Measurements from ENCODE around the gene INPP5D. TPM values are rescaled to one million over a fixed set of nuclear protein-coding genes. Genes with fewer than 3 reads are reported as not detected.
"Not testable (repeated sequence)": the region's sequence is repeated elsewhere in the genome, so short reads cannot be mapped to it uniquely, and the experiment has no call there.

The INPP5D gene
- polyA plus RNA-seq, 1 donor from 2014 or later, result 220 TPM

- Mint-ChIP-seq H3K4me1 (no peaks in the 10 kb centered on the region), H3K36me3 (peaks cover 2% of the 10 kb centered on the region), H3K4me3 (no peak overlapping the region), H3K27me3 (peaks cover 1% of the 10 kb centered on the region), H3K27ac (peak overlapping the region in 1 of 3 donors; percentile 67), H3K9me3 (no peaks in the 10 kb centered on the region)
Measured at GRCh38 chr2:233039846-233040530, 20.2 kb upstream of the INPP5D start.

GRCh38 chr2:233040571-233040970, 19.6 kb upstream of the INPP5D start:
- Mint-ChIP-seq H3K9me3 (no peaks in the 10 kb centered on the region), H3K27ac (peak overlapping the region in 1 of 3 donors; percentile 67), H3K27me3 (peaks cover 1% of the 10 kb centered on the region), H3K36me3 (peaks cover 2% of the 10 kb centered on the region), H3K4me3 (no peak overlapping the region), H3K4me1 (no peaks in the 10 kb centered on the region)

GRCh38 chr2:233041722-233042323, 18.3 kb upstream of the INPP5D start:
- Mint-ChIP-seq H3K36me3 (peaks cover 2% of the 10 kb centered on the region), H3K4me1 (no peaks in the 10 kb centered on the region), H3K4me3 (no peak overlapping the region), H3K9me3 (no peaks in the 10 kb centered on the region), H3K27me3 (peaks cover 1% of the 10 kb centered on the region), H3K27ac (no peak overlapping the region)

- Mint-ChIP-seq H3K4me3 (peak overlapping the region in 1 of 4 donors; percentile 9), H3K36me3 (peaks cover 2% of the 10 kb centered on the region), H3K9me3 (no peaks in the 10 kb centered on the region), H3K27me3 (peaks cover 1% of the 10 kb centered on the region), H3K4me1 (peaks cover 0 to 2% (median 2%) of the 10 kb centered on the region in 3 donors), H3K27ac (no peak overlapping the region)
Measured at GRCh38 chr2:233042549-233042948, 17.6 kb upstream of the INPP5D start.

- no peak overlapping the region for H3K27ac Mint-ChIP-seq
Measured at GRCh38 chr2:233044974-233045605, 15.1 kb upstream of the INPP5D start.

GRCh38 chr2:233047206-233047605, 12.9 kb upstream of the INPP5D start:
- Mint-ChIP-seq H3K4me1 (peaks cover 0 to 7% (median 7%) of the 10 kb centered on the region in 3 donors), H3K27ac (no peak overlapping the region), H3K9me3 (no peaks in the 10 kb centered on the region), H3K4me3 (no peak overlapping the region), H3K36me3 (peaks cover 2% of the 10 kb centered on the region), H3K27me3 (peaks cover 2% of the 10 kb centered on the region)

More at GRCh38 chr2:233044974-233045605, 15.1 kb upstream of the INPP5D start:
- Mint-ChIP-seq H3K4me1 (peaks cover 0 to 7% (median 7%) of the 10 kb centered on the region in 3 donors), H3K9me3 (no peaks in the 10 kb centered on the region), H3K4me3 (peak overlapping the region in 1 of 4 donors; percentile 5), H3K36me3 (peaks cover 2% of the 10 kb centered on the region), H3K27me3 (peaks cover 3% of the 10 kb centered on the region)

GRCh38 chr2:233047667-233048066, 12.5 kb upstream of the INPP5D start:
- Mint-ChIP-seq H3K27me3 (peaks cover 2% of the 10 kb centered on the region), H3K4me1 (peaks cover 0 to 7% (median 7%) of the 10 kb centered on the region in 3 donors), H3K4me3 (no peak overlapping the region), H3K36me3 (peaks cover 2% of the 10 kb centered on the region), H3K9me3 (no peaks in the 10 kb centered on the region), H3K27ac (no peak overlapping the region)

- H3K4me3 Mint-ChIP-seq, result peak overlapping the region in 1 of 4 donors; percentile 77
- H3K9me3 Mint-ChIP-seq, result no peaks in the 10 kb centered on the region
- H3K4me1 Mint-ChIP-seq, result peaks cover 0 to 7% (median 7%) of the 10 kb centered on the region in 3 donors
- H3K27me3 Mint-ChIP-seq, result peaks cover 2% of the 10 kb centered on the region
- peaks cover 2% of the 10 kb centered on the region for H3K36me3 Mint-ChIP-seq
- peak overlapping the region in 1 of 3 donors; percentile 74 for H3K27ac Mint-ChIP-seq
Measured at GRCh38 chr2:233048569-233049193, 11.5 kb upstream of the INPP5D start.

- Mint-ChIP-seq H3K27me3 (peaks cover 2% of the 10 kb centered on the region), H3K27ac (peak overlapping the region in 1 of 3 donors; percentile 74), H3K4me1 (peaks cover 6 to 13% (median 13%) of the 10 kb centered on the region in 3 donors), H3K36me3 (peaks cover 2% of the 10 kb centered on the region), H3K4me3 (peak overlapping the region in 1 of 4 donors; percentile 77), H3K9me3 (no peaks in the 10 kb centered on the region)
Measured at GRCh38 chr2:233049194-233049761, 10.9 kb upstream of the INPP5D start.

- peaks cover 2% of the 10 kb centered on the region for H3K36me3 Mint-ChIP-seq
- peaks cover 2% of the 10 kb centered on the region for H3K27me3 Mint-ChIP-seq
- H3K27ac Mint-ChIP-seq, result no peak overlapping the region
- peaks cover 6 to 17% (median 16%) of the 10 kb centered on the region in 3 donors for H3K4me1 Mint-ChIP-seq
- no peaks in the 10 kb centered on the region for H3K9me3 Mint-ChIP-seq
- H3K4me3 Mint-ChIP-seq, result peak overlapping the region in 1 of 4 donors; percentile 13
Measured at GRCh38 chr2:233051241-233052149, 8.6 kb upstream of the INPP5D start.

GRCh38 chr2:233052517-233052916, 7.6 kb upstream of the INPP5D start:
- H3K27ac Mint-ChIP-seq, H3K36me3 Mint-ChIP-seq, H3K4me3 Mint-ChIP-seq, H3K27me3 Mint-ChIP-seq, H3K9me3 Mint-ChIP-seq: not testable (repeated sequence)
- peaks cover 6 to 16% (median 15%) of the 10 kb centered on the region in 3 donors for H3K4me1 Mint-ChIP-seq

GRCh38 chr2:233053928-233054784, 6.0 kb upstream of the INPP5D start:
- Mint-ChIP-seq H3K27ac (peak overlapping the region; percentile 53 to 82 (median 60)), H3K36me3 (peaks cover 2% of the 10 kb centered on the region), H3K4me1 (peaks cover 6 to 19% (median 16%) of the 10 kb centered on the region in 3 donors), H3K4me3 (peak overlapping the region in 1 of 4 donors; percentile 70), H3K9me3 (no peaks in the 10 kb centered on the region), H3K27me3 (no peaks in the 10 kb centered on the region)

GRCh38 chr2:233055362-233055761, 4.8 kb upstream of the INPP5D start:
- Mint-ChIP-seq H3K9me3 (peaks cover 0 to 3% (median 0%) of the 10 kb centered on the region in 3 donors), H3K27me3 (no peaks in the 10 kb centered on the region), H3K4me1 (peaks cover 12 to 18% (median 17%) of the 10 kb centered on the region in 3 donors), H3K27ac (peak overlapping the region in 1 of 3 donors; percentile 13), H3K4me3 (peak overlapping the region in 1 of 4 donors; percentile 40), H3K36me3 (peaks cover 2% of the 10 kb centered on the region)
